Aorta (tissue), 5 donors: ENCODE data around the gene NAPA. TPM values are rescaled to one million over a fixed set of nuclear protein-coding genes. Genes with fewer than 3 reads are reported as not detected.
A peak's percentile ranks its signal among the peaks of the same experiment; 100 is the strongest.

ENCODE experiments used
- ATAC-seq: fragments of 200-7000 bp; cut with Tn5 transposase; one replicate; pipeline ENCODE4 v1.9.1; 2022; ENCODE audit warnings: moderate library complexity; ENCODE audit not compliant: low FRiP score
- DNase-seq, 2 donors: peaks; one replicate each; pipeline ENCODE4 v3.0.0-alpha.2; 2020
- H3K27ac ChIP-seq, 2 donors: one replicate each; pipeline ENCODE4 v1.5.1; 2013; ENCODE audit warnings: low read length in 2 of 2, mild to moderate bottlenecking in 2 of 2, moderate library complexity in 2 of 2, control low read depth in 1 of 2, inconsistent platforms in 1 of 2, low read depth in 1 of 2
- H3K27me3 ChIP-seq, 2 donors: one replicate each; pipeline ENCODE4 v1.6.1; 2013; ENCODE audit warnings: control low read depth in 1 of 2, low read length in 1 of 2, mild to moderate bottlenecking in 1 of 2, moderate library complexity in 1 of 2; ENCODE audit not compliant: insufficient read depth in 2 of 2, control insufficient read depth in 1 of 2
- H3K36me3 ChIP-seq, 2 donors: one replicate each; pipeline ENCODE4 v1.6.1; 2013; ENCODE audit warnings: control low read depth in 1 of 2, low read length in 1 of 2, mild to moderate bottlenecking in 1 of 2; ENCODE audit not compliant: insufficient read depth in 2 of 2, control insufficient read depth in 1 of 2
- H3K4me1 ChIP-seq, 2 donors: one replicate each; pipeline ENCODE4 v1.6.1; 2013; ENCODE audit warnings: low read length in 2 of 2, control low read depth in 1 of 2, mild to moderate bottlenecking in 1 of 2, moderate library complexity in 1 of 2; ENCODE audit not compliant: insufficient read depth in 2 of 2, control insufficient read depth in 1 of 2
- H3K4me3 ChIP-seq, 2 donors: one replicate each; pipeline ENCODE4 v1.5.1; 2013; ENCODE audit warnings: low read length in 2 of 2, control low read depth in 1 of 2, mild to moderate bottlenecking in 1 of 2
- H3K9me3 ChIP-seq: one replicate; pipeline ENCODE4 v1.6.1; 2013; ENCODE audit warnings: mild to moderate bottlenecking, low read length; ENCODE audit not compliant: control insufficient read depth
- WGBS, 2 donors: extraction: QIAGEN DNeasy Blood & Tissue Kit; methylation state at CpG; one replicate each; pipeline ENCODE4 v1.1.7; 2013; 5-methylcytosine and 5-hydroxymethylcytosine counted together
- intact Hi-C, 2 donors: fragments of 100-400 bp; cut with DNase I; formaldehyde crosslinking; loops; one replicate each; pipeline versions ENCODE4 v1.14.2 to v1.15.0; 2022
- polyA plus RNA-seq, 2 donors: library from polyadenylated mRNA; stranded (reverse); fragments of 200-250 nt; gene quantifications; one replicate each; pipeline ENCODE4 v1.2.3, GENCODE V29; 2013
- total RNA-seq, 2 donors: library from RNA; stranded (reverse); fragmentation: NEBNext Ultra II Directional; extraction: Animal tissue kit (Norgen Biotek cat#: 25700); gene quantifications; one replicate each; pipeline ENCODE4 v1.2.1, GENCODE V29; 2021
- donor health status: healthy with polysubstance abuse.
- donor health status: Bipolar disorder and iron deficiency.
- donor health status: DM: no; HTN: no; CAD: no.
- donor health status: DM: no; HTN: no; CAD: no.
- donor health status: DM: yes; HTN: yes; CAD: no.

Gene NAPA
- total and polyA plus RNA-seq, 4 donors: 61.7 to 94.0 (median 71.7) TPM

DNA sequence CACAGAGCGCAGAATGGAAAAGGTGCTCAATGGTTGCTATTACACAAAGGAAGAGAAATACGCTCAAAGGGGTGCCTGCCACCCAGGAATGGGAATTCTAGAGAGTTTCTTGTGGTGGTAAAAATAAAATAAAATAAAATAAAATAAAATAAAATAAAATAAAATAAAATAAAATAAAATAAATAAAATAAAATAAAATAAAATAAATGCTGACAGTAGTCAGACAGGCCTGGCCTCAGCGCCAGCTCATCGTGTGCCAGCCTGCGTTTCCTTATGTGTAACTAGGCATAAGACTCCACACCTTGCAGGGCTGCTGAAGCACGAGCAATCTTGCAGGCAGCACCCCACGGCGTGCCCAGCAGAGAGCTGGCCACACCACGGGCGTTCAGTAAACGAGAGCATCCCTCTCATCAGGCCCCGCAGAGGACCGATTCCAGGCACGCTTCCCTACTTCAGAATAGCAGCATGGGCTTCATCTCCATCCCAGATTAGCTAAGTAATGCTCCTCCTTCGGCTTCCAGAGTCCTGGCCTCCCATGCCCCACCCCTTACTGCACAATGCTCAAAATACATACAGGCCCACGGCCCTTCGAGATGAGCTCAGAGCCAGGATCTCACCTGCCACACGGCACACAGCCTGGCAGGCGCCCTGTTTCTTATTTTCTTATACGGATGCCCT lies 5.6 kb downstream of the NAPA start:
- Histone ChIP-seq H3K36me3 (no peaks in the 10 kb centered on the region), H3K9me3 (no peaks in the 10 kb centered on the region), H3K4me3 (no peak overlapping the region), H3K4me1 (no peaks in the 10 kb centered on the region), H3K27ac (peak overlapping the region in 1 of 2 donors; percentile 11), H3K27me3 (no peaks in the 10 kb centered on the region)
- ATAC-seq (no peak), DNase-seq (no peak)
- intact Hi-C loops: no loop called here
- 41 to 46% methylated on average over 20 of the region's 20 CpGs for WGBS, 2 donors

DNA sequence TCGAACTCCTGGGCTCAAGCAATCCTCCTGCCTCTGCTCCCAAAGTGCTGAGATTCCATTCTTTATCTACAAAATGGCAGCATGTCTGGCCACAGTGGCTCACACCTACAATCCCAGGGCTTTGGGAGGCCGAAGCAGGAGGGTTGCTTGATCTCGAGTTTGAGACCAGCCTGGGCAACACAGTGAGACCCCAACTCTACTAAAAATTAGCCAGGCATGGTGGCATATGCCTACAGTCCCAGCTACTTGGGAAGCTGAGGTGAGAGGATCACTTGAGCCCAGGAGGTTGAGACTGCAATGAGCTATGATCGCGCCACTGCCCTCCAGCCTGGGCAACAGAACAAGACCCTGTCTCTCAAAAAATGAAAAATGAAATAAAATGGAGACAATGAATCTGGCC lies 6.1 kb downstream of the NAPA start:
- no peak overlapping the region for H3K4me3 ChIP-seq
- no peak for ATAC-seq
- intact Hi-C loops: no loop called here
- WGBS, 2 donors: 95 to 96% methylated on average over 5 of the region's 5 CpGs
- H3K4me1 ChIP-seq: no peaks in the 10 kb centered on the region
- DNase-seq: no peak
- no peaks in the 10 kb centered on the region for H3K9me3 ChIP-seq
- H3K27ac ChIP-seq: no peak overlapping the region
- no peaks in the 10 kb centered on the region for H3K27me3 ChIP-seq
- no peaks in the 10 kb centered on the region for H3K36me3 ChIP-seq

DNA sequence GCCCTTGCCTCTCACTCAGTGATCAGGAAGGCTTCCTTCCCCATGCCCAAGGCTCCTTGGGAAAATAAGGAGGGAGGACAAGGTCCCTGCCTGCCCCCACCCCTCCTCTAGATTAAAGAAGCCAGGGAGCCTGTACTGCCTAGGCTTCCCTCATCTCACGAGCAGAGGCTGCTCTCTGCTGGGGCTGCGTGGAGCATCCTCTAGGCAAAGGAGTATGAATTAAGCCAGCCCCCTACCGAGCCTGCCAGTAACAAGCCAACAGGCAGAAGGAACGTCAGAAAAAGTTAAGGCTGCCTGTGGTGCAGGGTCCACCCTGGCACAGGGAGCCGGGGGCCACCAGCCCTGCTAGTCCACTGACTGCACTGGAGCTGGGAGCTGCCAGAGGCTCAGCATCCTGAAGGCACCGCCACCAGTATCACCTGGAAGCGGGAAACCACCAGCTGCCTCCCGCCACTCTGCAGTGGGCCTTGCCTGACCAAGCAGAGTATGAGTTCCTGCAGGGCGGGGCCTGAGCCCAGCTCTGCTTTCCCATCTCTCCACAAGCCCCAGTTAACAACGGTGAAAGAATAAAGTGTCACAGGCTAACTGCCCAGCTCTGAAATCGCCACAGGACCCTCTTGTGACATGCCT lies 6.8 kb downstream of the NAPA start:
- no peaks in the 10 kb centered on the region for H3K4me1 ChIP-seq
- no peaks in the 10 kb centered on the region for H3K9me3 ChIP-seq

DNA sequence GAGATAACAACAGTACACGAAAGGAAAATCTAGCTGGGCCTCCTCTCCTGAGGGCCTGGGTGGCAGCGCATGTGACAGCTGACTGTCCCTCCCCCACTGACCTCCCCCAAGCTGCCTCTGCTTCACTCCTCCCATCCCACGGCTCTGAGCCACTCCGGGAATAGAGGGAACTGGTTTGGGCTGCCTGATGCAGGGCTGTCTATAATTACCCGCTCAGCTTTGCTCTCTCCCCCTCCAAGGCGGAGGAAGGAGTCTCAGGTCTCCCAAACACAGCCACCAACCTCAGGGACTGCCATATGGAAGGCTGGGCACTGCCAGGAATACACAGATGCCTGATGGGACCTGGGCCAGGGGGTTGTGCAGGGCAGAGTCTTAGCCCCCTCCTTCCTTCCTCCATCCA lies 7.9 kb downstream of the NAPA start:
- no peak overlapping the region for H3K4me3 ChIP-seq
- ATAC-seq: no peak
- WGBS, 2 donors: 52 to 54% methylated on average over 6 of the region's 6 CpGs
- H3K27me3 ChIP-seq: no peaks in the 10 kb centered on the region
- no peak for DNase-seq
- intact Hi-C loops: no loop called here
- no peaks in the 10 kb centered on the region for H3K9me3 ChIP-seq
- H3K36me3 ChIP-seq: no peaks in the 10 kb centered on the region
- no peaks in the 10 kb centered on the region for H3K4me1 ChIP-seq
- no peak overlapping the region for H3K27ac ChIP-seq

More for the DNA sequence above, 6.8 kb downstream of the NAPA start:
- Histone ChIP-seq H3K4me3 (no peak overlapping the region), H3K27me3 (no peaks in the 10 kb centered on the region), H3K27ac (no peak overlapping the region), H3K36me3 (no peaks in the 10 kb centered on the region)
- ATAC-seq (no peak), DNase-seq (no peak)
- intact Hi-C loops: no loop called here
- WGBS, 2 donors: 77 to 78% methylated on average over 11 of the region's 11 CpGs

DNA sequence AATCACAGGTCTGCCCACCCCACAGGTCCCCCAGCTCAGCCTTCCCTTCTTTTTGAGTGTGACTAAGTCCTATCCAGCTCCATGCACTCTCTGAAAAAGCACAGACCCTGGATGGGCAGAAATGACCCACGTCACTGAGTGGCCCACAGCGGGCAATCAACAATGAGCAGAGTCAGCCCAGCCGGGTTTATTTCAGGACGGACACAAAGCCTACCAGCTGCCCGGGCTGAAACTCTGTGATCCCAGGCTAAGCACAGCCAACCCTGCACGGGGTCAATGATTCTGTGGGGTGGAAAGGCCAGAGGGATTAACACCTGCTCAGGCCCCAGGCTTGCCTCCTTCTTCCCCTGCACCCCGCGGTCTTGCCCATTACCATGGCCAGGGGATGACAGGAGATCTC lies 8.4 kb downstream of the NAPA start:
- DNase-seq (peak in 1 of 2 donors; percentile 70), ATAC-seq (no peak)
- Histone ChIP-seq H3K27ac (no peak overlapping the region), H3K9me3 (no peaks in the 10 kb centered on the region), H3K27me3 (no peaks in the 10 kb centered on the region), H3K36me3 (peaks cover 0 to 2% of the 10 kb centered on the region in 2 donors), H3K4me3 (no peak overlapping the region), H3K4me1 (no peaks in the 10 kb centered on the region)
- intact Hi-C loops: no loop called here
- WGBS, 2 donors: 73 to 78% methylated on average over 8 of the region's 8 CpGs

DNA sequence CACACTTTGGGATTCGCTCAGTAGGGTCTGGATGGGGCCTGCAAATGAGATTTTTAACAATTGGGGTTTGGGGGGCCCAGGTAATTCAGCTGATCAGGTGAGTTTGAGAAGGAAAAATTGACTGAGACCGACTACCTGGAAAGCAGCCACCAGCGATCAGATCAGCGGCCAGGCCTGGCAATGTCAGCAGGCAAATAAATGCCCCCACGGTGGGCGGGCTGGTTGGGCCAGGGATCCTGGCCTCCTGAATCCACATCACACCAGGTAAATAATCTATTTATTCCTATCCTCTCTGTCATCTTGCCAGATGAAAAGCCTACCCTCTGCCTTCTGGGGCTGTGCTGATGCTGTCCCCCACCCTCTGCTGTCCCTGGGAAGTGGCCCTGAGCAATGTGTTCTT lies 9.4 kb downstream of the NAPA start:
- H3K27me3 ChIP-seq: no peaks in the 10 kb centered on the region
- DNase-seq (no peak), ATAC-seq (no peak)
- intact Hi-C loops: no loop called here
- peaks cover 0 to 2% of the 10 kb centered on the region in 2 donors for H3K36me3 ChIP-seq
- no peaks in the 10 kb centered on the region for H3K4me1 ChIP-seq
- H3K4me3 ChIP-seq: no peak overlapping the region
- H3K9me3 ChIP-seq: no peaks in the 10 kb centered on the region
- 91 to 92% methylated on average over 6 of the region's 6 CpGs for WGBS, 2 donors
- H3K27ac ChIP-seq: no peak overlapping the region

DNA sequence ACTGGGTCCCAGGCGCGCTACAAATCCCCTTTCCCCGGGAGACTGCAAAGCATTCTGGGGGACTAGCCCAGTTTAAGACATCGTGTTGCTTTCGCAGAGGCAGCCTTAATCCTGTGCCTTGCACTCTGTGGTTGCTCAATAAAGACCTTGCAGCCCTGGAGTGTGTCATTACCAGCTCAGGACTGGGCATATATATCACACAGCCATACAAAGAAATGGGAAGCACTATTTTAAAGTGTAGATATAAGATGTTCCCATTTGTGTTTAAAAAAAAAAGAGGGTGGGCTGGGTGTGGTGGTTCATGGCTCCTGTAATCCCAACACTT lies 11.1 kb downstream of the NAPA start:
- 69 to 71% methylated on average over 5 of the region's 5 CpGs for WGBS, 2 donors
- Histone ChIP-seq H3K27me3 (no peaks in the 10 kb centered on the region), H3K36me3 (peaks cover 0 to 4% of the 10 kb centered on the region in 2 donors), H3K27ac (no peak overlapping the region), H3K4me3 (no peak overlapping the region), H3K9me3 (no peaks in the 10 kb centered on the region), H3K4me1 (no peaks in the 10 kb centered on the region)
- ATAC-seq (no peak), DNase-seq (no peak)
- intact Hi-C loops: no loop called here

DNA sequence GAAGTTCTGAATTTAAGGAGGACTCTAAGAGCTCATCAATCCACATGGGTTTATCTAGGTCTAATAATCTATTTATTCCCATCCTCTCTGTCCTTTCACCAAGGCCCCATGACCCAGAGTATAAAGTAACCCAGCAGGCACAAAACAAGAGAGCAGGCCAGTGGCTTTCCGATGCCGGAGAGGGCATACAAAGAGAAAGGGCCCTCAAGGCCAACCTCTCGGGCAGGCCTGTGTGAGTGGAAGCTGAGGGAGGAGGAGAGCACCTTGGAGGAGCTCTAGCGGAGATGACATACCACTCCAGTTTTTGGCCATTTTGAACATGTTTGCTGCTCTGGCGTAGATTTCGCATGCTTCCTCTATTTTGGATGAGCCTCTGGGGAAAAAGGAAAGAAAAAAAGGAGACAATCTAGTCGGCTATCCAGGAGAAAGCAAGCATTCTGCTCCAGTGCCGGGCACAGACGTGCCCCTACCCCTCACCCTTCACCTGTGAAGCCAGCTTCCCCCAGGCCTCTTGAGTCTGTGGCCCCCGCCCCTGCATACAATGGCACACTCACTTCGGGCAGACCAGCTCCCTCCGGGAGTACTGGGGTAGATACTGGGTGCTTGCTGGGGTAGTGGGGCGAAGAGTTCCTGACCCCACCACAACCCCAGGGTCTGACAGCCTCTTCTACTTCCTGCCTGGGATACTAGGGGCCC lies 11.6 kb downstream of the NAPA start:
- intact Hi-C loops: no loop called here
- Histone ChIP-seq H3K4me3 (no peak overlapping the region), H3K9me3 (no peaks in the 10 kb centered on the region), H3K27ac (no peak overlapping the region), H3K4me1 (no peaks in the 10 kb centered on the region), H3K27me3 (no peaks in the 10 kb centered on the region), H3K36me3 (peaks cover 0 to 4% of the 10 kb centered on the region in 2 donors)
- DNase-seq: no peak
- 87 to 90% methylated on average over 13 of the region's 13 CpGs for WGBS, 2 donors
- no peak for ATAC-seq
